Smooth muscle cell (in vitro differentiated cells): ENCODE data around the gene MTPN. TPM values are rescaled to one million over a fixed set of nuclear protein-coding genes. Genes with fewer than 3 reads are reported as not detected.

Experiments
- DNase-seq: peaks from one replicate; lab custom pipeline; 2025; ENCODE audit not compliant: unreplicated experiment; lab: John Stamatoyannopoulos, UW
- H2AFZ ChIP-seq: fragments of 200-600 bp; sonication (generic); 2 replicates; pipeline ENCODE4 v1.6.0; 2016; ENCODE audit warnings: antibody characterized with exemption, low read depth, mild to moderate bottlenecking
- H3F3A ChIP-seq: fragments of 200-600 bp; sonication (generic); 2 replicates; pipeline ENCODE4 v1.6.0; 2017; ENCODE audit warnings: antibody characterized with exemption, low read depth
- H3K27ac ChIP-seq: fragments of 200-600 bp; sonication (generic); 2 replicates; pipeline ENCODE4 v1.5.1; 2016; ENCODE audit warnings: low read depth, mild to moderate bottlenecking
- H3K27me3 ChIP-seq: fragments of 200-600 bp; sonication (generic); 2 replicates; pipeline ENCODE4 v1.6.1; 2016; ENCODE audit warnings: low read depth, mild to moderate bottlenecking
- H3K36me3 ChIP-seq: fragments of 200-600 bp; sonication (generic); 2 replicates; pipeline ENCODE4 v1.5.1; 2016; ENCODE audit warnings: low read depth
- H3K4me1 ChIP-seq: fragments of 200-600 bp; sonication (generic); 2 replicates; pipeline ENCODE4 v1.5.1; 2016; ENCODE audit warnings: low read depth
- H3K4me2 ChIP-seq: fragments of 200-600 bp; sonication (generic); 2 replicates; pipeline ENCODE4 v1.6.0; 2016; ENCODE audit warnings: mild to moderate bottlenecking
- H3K4me3 ChIP-seq: fragments of 200-600 bp; sonication (generic); 2 replicates; pipeline ENCODE4 v1.5.1; 2016; ENCODE audit warnings: mild to moderate bottlenecking
- H3K79me2 ChIP-seq: fragments of 200-600 bp; sonication (generic); 2 replicates; pipeline ENCODE4 v1.6.0; 2016; ENCODE audit warnings: low read depth, mild to moderate bottlenecking
- H3K9ac ChIP-seq: fragments of 200-600 bp; sonication (generic); 2 replicates; pipeline ENCODE4 v1.6.0; 2016; ENCODE audit warnings: low read depth
- H3K9me3 ChIP-seq: fragments of 200-600 bp; sonication (generic); replicated peaks from 2 replicates; pipeline ENCODE4 v1.5.1; 2016; ENCODE audit warnings: low read depth
- H4K20me1 ChIP-seq: fragments of 200-600 bp; sonication (generic); 2 replicates; pipeline ENCODE4 v1.6.0; 2016; ENCODE audit warnings: low read depth
- WGBS: methylation state at CpG from one replicate; pipeline ENCODE4 v1.1.7; 2016; ENCODE audit warnings: low lambda C conversion rate; 5-methylcytosine and 5-hydroxymethylcytosine counted together
- polyA plus RNA-seq: library from polyadenylated mRNA; unstranded; fragments of >200 nt; fragmentation: Nextera tagmentation; extraction: Ambion mirVana; gene quantifications from 2 replicates; pipeline ENCODE4 v1.2.1, GENCODE V29; 2016
- total RNA-seq: library from RNA; depleted of rRNA; stranded (reverse); fragments of >200 nt; gene quantifications from 2 replicates; pipeline ENCODE4 v1.2.3, GENCODE V29; 2014
- TF ChIP-seq, protein P1 (sequence below): fragments of 200-600 bp; sonication (generic); IDR thresholded peaks from 2 replicates; pipeline ENCODE4 v1.5.1; 2017; ENCODE audit warnings: borderline replicate concordance, mild to moderate bottlenecking, antibody characterized with exemption; ENCODE audit not compliant: insufficient read depth, poor library complexity, severe bottlenecking

Gene MTPN
- total and polyA plus RNA-seq, 2 experiments from 2014 or later, result 36.4 to 138 TPM

DNA sequence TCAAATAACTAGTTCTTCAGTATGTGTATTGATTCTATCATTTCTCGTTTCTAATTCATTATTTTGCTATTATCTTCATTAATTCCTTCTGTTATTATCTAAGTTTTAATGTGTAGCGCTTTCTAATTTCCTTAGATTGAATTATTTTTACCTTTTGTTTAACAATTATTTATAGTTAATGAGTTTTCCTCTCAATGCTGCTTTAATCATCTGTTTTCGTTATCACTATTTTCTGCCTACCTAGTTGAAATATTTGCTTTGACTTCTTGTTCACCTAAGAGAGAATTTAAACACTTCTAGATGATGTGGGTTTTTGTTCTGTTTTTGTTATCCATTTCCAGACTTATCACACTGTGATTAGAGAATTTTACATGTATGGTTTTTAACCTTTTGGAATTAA is 37.5 kb upstream of the MTPN start:
- TF ChIP-seq, protein P1, sequence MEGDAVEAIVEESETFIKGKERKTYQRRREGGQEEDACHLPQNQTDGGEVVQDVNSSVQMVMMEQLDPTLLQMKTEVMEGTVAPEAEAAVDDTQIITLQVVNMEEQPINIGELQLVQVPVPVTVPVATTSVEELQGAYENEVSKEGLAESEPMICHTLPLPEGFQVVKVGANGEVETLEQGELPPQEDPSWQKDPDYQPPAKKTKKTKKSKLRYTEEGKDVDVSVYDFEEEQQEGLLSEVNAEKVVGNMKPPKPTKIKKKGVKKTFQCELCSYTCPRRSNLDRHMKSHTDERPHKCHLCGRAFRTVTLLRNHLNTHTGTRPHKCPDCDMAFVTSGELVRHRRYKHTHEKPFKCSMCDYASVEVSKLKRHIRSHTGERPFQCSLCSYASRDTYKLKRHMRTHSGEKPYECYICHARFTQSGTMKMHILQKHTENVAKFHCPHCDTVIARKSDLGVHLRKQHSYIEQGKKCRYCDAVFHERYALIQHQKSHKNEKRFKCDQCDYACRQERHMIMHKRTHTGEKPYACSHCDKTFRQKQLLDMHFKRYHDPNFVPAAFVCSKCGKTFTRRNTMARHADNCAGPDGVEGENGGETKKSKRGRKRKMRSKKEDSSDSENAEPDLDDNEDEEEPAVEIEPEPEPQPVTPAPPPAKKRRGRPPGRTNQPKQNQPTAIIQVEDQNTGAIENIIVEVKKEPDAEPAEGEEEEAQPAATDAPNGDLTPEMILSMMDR, result no peak
- Histone ChIP-seq H3K4me3 (no peak overlapping the region), H3K9me3 (no peaks in the 10 kb centered on the region), H4K20me1 (no peaks in the 10 kb centered on the region), H3K27me3 (no peaks in the 10 kb centered on the region), H3K4me2 (no peak overlapping the region), H3K9ac (no peak overlapping the region), H3K79me2 (no peaks in the 10 kb centered on the region), H3K36me3 (no peaks in the 10 kb centered on the region), H3K4me1 (no peaks in the 10 kb centered on the region), H2AFZ (no peak overlapping the region), H3F3A (no peaks in the 10 kb centered on the region), H3K27ac (no peak overlapping the region)
- no peak for DNase-seq
- 98% methylated on average over 3 of the region's 3 CpGs for WGBS

DNA sequence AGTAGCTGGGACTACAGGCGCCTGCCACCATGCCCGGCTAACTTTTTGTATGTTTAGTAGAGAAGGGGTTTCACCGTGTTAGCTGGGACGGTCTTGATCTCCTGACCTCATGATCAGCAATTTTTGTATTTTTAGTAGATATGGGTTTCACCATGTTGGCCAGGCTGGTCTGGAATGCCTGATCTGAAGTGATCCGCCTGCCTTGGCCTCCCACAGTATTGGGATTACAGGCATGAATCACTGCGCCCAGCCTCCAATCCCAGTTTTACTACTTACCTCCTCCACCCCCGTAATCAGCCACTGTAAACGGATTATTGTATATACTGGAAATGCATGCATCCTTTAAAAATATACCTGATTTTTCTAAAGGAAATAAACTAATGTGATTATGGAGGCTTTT is 35.1 kb upstream of the MTPN start:
- Histone ChIP-seq H3K36me3 (no peaks in the 10 kb centered on the region), H3K79me2 (no peaks in the 10 kb centered on the region), H3K4me3 (no peak overlapping the region), H3K27ac (no peak overlapping the region), H3K9ac (no peak overlapping the region), H3K27me3 (no peaks in the 10 kb centered on the region), H4K20me1 (no peaks in the 10 kb centered on the region), H3K9me3 (no peaks in the 10 kb centered on the region), H2AFZ (peak overlapping the region; percentile 28), H3K4me1 (no peaks in the 10 kb centered on the region), H3K4me2 (no peak overlapping the region), H3F3A (no peaks in the 10 kb centered on the region)
- 68% methylated on average over 8 of the region's 8 CpGs for WGBS
- TF ChIP-seq, protein P1, result no peak
- DNase-seq, result no peak

DNA sequence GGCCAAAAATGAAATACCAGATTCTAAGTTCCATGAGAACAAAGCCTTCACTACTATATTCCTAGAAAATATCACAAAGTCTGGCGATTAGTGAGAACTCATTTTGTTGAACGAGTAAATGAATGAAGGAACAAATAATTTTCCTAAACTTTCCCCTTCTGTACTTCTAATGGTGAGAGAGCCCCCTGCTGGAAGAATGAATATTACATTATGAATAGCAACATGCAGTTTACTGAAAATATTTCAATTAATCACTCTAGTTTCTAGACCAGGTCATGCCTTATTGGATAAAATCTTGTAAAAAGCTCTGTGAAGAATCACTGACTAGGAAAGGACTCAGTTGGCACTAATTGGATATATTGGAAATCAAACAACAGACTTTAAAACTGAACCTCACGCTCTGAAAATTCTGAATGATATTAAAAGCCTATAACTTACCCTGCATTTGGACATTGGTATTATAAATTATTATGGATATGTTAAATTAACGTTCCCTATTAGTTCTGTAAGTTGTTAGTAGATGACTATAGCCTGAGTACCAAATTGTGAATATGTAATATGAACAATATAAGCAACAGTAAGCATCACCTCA is 32.4 kb upstream of the MTPN start:
- Histone ChIP-seq H3K27me3 (no peaks in the 10 kb centered on the region), H3F3A (no peaks in the 10 kb centered on the region), H4K20me1 (no peaks in the 10 kb centered on the region), H3K9me3 (no peaks in the 10 kb centered on the region), H2AFZ (peak overlapping the region; percentile 55), H3K79me2 (no peaks in the 10 kb centered on the region), H3K36me3 (no peaks in the 10 kb centered on the region), H3K9ac (no peak overlapping the region), H3K27ac (no peak overlapping the region), H3K4me2 (peak overlapping the region; percentile 47), H3K4me3 (no peak overlapping the region), H3K4me1 (no peaks in the 10 kb centered on the region)
- 34% methylated on average over 4 of the region's 4 CpGs for WGBS
- no peak for DNase-seq
- TF ChIP-seq, protein P1, result peak; percentile 75

DNA sequence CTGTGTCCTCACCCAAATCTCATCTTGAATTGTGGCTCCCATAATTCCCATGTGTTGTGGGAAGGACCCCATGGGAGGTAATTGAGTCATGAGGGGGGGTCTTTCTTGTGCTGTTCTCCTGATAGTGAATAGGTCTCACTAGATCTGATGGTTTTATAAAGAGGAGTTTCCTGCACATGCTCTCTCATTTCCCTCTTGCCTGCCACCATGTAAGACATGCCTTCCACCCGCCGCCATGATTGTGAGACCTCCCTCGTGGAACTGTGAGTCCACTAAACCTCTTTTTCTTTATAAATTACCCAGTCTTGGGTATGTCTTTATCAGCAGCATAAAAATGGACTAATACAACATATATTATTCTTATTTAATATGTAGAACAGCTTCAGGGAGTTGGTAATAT is 29.0 kb upstream of the MTPN start:
- Histone ChIP-seq H3K36me3 (no peaks in the 10 kb centered on the region), H3K4me1 (no peaks in the 10 kb centered on the region), H4K20me1 (no peaks in the 10 kb centered on the region), H3K9ac (no peak overlapping the region), H3K79me2 (no peaks in the 10 kb centered on the region), H3K27ac (no peak overlapping the region), H3F3A (no peaks in the 10 kb centered on the region), H3K9me3 (no peaks in the 10 kb centered on the region), H3K27me3 (no peaks in the 10 kb centered on the region), H3K4me2 (no peak overlapping the region), H3K4me3 (no peak overlapping the region), H2AFZ (no peak overlapping the region)
- DNase-seq, result no peak
- WGBS, result 98% methylated on average over 3 of the region's 3 CpGs
- TF ChIP-seq, protein P1, result no peak
